T-helper 2 cell treated with Interferon-gamma antibody and Interleukin-4, amounts not matched to agents 5 μg/mL and 100 μg/mL, for 36 hours (primary cell): ENCODE data around the gene COL25A1.
"Not testable (repeated sequence)": the region's sequence is repeated elsewhere in the genome, so short reads cannot be mapped to it uniquely, and the experiment has no call there.

ENCODE experiments used
- DNase-seq: peaks from one replicate; pipeline ENCODE4 v3.0.0; 2021; ENCODE audit warnings: low spot score
- H3K27ac Mint-ChIP-seq: one replicate; pipeline ENCODE4 v1.8.0; 2021; ENCODE audit warnings: mild to moderate bottlenecking, mixed read lengths
- H3K27me3 Mint-ChIP-seq: one replicate; pipeline ENCODE4 v1.8.0; 2021; ENCODE audit warnings: low read depth, mixed read lengths
- H3K36me3 Mint-ChIP-seq: one replicate; pipeline ENCODE4 v1.8.0; 2021; ENCODE audit warnings: low read depth, mixed read lengths
- H3K4me1 Mint-ChIP-seq: one replicate; pipeline ENCODE4 v1.8.0; 2021; ENCODE audit warnings: low read depth, mixed read lengths
- H3K4me3 Mint-ChIP-seq: one replicate; pipeline ENCODE4 v1.8.0; 2022; ENCODE audit warnings: mild to moderate bottlenecking, moderate library complexity, mixed read lengths
- H3K9me3 Mint-ChIP-seq: one replicate; pipeline ENCODE4 v1.8.0; 2021; ENCODE audit warnings: mixed read lengths

The COL25A1 gene

DNA sequence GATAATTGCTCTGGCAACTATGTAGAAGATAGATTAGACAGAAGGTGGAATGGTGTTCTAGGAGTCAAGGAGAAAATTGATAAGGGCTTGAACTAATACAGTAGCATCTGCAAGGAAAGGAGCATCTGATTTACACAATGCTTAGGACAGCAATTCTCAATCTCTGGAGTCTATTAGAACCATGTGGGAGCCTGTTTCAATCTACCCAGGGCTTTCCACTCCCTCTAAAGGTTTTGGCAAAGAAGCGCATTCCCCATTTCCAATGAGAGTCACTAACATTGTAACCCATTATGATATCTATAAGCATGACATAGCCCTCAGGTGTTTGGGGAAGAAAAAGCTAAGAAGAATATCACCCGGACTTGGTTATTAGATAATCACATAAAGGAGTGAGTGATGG is 168.2 kb downstream of the COL25A1 start:
- Mint-ChIP-seq H3K27ac (no peak overlapping the region), H3K9me3 (no peaks in the 10 kb centered on the region), H3K4me3 (no peak overlapping the region), H3K4me1 (no peaks in the 10 kb centered on the region), H3K36me3 (no peaks in the 10 kb centered on the region), H3K27me3 (peaks cover 15% of the 10 kb centered on the region)
- DNase-seq, result no peak

DNA sequence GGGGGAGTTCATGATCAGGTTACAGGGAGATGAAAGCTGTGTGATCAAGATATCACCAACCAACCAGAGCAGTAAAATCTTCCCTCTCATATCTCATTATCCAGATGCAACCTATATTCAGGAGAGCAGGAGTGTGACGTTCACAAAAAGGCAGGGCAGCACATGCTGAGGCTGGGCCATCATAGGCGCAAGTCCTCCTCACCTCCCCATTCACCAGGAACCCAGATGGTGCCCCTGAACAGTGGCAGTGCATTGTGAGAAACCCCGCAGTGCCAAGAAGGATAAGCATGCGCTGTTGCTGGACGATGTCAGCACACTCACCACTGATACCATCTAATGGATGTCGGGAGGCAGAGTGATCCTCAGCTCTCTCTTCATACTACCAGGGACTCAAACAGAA is 170.9 kb downstream of the COL25A1 start:
- Mint-ChIP-seq H3K4me1 (no peaks in the 10 kb centered on the region), H3K9me3 (no peaks in the 10 kb centered on the region), H3K36me3 (no peaks in the 10 kb centered on the region), H3K4me3 (no peak overlapping the region), H3K27ac (no peak overlapping the region), H3K27me3 (peaks cover 15% of the 10 kb centered on the region)
- DNase-seq, result no peak

DNA sequence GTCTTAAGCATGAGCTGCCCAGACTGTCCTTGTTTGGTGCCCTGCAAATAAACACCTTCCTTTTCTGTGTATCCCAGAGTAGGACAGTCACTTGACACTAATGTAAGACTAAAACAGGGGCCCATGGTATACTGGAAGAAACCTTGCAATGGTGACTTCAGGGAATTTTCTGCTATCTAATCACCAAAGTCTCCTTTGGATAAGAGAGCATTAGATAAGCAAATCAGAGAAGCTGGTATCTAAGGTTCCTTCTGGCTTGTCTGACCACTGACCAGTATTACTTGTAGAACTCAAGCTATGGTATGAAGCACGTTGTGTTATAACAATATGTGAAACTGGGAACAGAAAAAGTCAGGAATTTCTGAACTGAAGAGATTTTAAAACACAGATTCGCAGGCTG is 173.9 kb downstream of the COL25A1 start:
- Mint-ChIP-seq H3K4me3 (no peak overlapping the region), H3K4me1 (no peaks in the 10 kb centered on the region), H3K27ac (no peak overlapping the region), H3K36me3 (no peaks in the 10 kb centered on the region), H3K9me3 (no peaks in the 10 kb centered on the region), H3K27me3 (peaks cover 19% of the 10 kb centered on the region)
- DNase-seq, result no peak

DNA sequence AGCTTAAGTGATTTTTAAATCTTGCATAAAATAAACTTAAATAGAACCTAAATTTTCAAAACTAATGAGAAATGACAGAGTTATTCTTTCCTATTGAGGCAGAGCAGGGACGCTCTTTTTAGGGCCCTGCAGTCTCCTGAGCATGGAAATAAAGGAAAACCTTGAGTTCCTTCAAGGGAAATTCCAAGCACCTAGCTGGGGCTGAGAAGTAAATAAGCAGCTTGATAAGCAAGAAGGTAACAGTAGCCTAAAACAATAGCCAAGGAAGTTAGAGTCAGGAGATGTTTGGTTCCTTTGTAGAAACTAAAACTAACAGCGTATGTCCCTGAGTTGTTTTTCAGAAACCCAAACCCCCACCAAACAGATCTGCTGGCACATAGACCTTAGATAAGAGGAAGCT is 174.6 kb downstream of the COL25A1 start:
- peaks cover 19% of the 10 kb centered on the region for H3K27me3 Mint-ChIP-seq
- H3K4me3 Mint-ChIP-seq, result no peak overlapping the region
- no peaks in the 10 kb centered on the region for H3K36me3 Mint-ChIP-seq
- H3K4me1 Mint-ChIP-seq, result no peaks in the 10 kb centered on the region
- no peaks in the 10 kb centered on the region for H3K9me3 Mint-ChIP-seq
- DNase-seq, result no peak
- no peak overlapping the region for H3K27ac Mint-ChIP-seq

DNA sequence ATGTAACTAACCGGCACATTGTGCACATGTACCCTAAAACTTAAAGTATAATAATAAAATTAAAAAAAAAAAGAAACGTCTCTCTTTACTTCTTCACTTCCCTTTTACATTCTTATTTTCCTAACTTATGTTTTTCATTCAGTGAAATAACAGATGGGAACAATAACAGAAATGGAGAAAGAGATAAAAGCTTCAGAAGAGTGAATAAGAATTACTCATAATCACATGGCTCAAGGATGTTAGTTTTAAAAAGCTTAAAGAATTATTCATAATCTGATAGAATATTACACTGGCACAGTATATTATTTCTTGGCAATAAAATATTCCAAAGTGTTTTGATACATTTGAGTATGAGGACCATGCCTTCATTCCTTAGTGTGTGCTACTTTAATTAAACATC is 175.6 kb downstream of the COL25A1 start:
- DNase-seq, result no peak
- no peaks in the 10 kb centered on the region for H3K36me3 Mint-ChIP-seq
- H3K9me3 Mint-ChIP-seq, result no peaks in the 10 kb centered on the region
- no peak overlapping the region for H3K27ac Mint-ChIP-seq
- H3K27me3 Mint-ChIP-seq, result peaks cover 25% of the 10 kb centered on the region
- H3K4me1 Mint-ChIP-seq, result no peaks in the 10 kb centered on the region
- H3K4me3 Mint-ChIP-seq, result no peak overlapping the region

DNA sequence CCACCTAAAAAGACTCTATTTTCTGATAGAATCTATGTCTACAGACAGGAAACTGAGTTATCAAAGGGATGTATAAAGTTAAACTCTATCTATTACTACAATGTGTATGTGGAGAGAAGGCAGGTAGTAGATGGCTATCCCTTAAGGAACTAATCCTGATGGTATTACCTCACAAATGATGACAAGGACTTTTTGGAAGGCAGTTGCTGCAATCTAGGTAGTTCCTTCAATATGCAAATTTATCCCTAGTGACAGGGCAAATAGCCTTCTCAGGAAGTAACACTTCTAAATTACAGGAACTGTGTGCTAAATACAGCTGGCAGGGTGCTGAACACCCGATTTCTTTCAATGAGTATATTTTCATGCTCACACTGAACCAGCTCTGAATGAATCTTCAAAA is 177.4 kb downstream of the COL25A1 start:
- H3K4me1 Mint-ChIP-seq, result no peaks in the 10 kb centered on the region
- H3K27me3 Mint-ChIP-seq, result peaks cover 34% of the 10 kb centered on the region
- no peaks in the 10 kb centered on the region for H3K36me3 Mint-ChIP-seq
- no peak overlapping the region for H3K4me3 Mint-ChIP-seq
- DNase-seq, result no peak
- H3K9me3 Mint-ChIP-seq, result no peaks in the 10 kb centered on the region
- H3K27ac Mint-ChIP-seq, result no peak overlapping the region

DNA sequence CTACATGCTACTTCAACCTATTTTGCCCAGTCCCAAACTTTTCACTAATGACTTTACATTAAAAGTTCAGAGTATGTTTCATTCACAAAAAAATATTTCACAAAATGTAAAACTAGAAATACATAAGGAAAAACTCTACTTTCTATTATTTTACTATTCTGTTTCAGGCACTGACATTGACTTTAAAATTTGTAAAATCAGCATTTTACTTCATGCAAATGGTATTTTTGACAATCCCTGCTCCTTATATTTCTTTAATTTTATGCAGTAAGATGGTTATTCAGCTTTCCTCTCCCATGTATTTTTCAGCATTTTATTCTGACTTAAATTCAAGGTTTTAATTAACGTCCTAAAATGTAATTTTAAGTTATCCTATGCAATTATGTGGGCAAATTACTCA is 178.5 kb downstream of the COL25A1 start:
- no peaks in the 10 kb centered on the region for H3K4me1 Mint-ChIP-seq
- H3K27ac Mint-ChIP-seq, result no peak overlapping the region
- no peaks in the 10 kb centered on the region for H3K36me3 Mint-ChIP-seq
- no peaks in the 10 kb centered on the region for H3K9me3 Mint-ChIP-seq
- peaks cover 41% of the 10 kb centered on the region for H3K27me3 Mint-ChIP-seq
- H3K4me3 Mint-ChIP-seq, result no peak overlapping the region
- DNase-seq, result no peak

DNA sequence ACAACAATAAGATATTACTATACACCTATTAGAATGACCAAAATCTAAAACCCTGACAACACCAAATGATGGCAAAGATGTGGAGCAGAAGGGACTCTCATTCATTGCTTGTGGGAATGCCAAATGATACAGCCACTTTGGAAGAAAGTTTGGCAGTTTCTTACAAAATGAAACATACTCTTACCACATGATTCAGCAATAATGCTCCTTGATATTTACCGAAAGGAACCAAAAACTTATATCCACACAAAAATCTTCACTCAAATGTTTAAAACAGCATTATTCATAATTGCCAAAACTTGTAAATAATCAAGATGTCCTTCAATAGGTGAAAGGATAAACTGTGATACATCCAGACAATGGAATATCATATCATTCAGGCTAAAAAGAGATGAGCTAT is 180.9 kb downstream of the COL25A1 start:
- Mint-ChIP-seq H3K4me3 (no peak overlapping the region), H3K4me1 (no peaks in the 10 kb centered on the region), H3K9me3 (no peaks in the 10 kb centered on the region), H3K36me3 (no peaks in the 10 kb centered on the region), H3K27me3 (peaks cover 48% of the 10 kb centered on the region), H3K27ac (no peak overlapping the region)
- no peak for DNase-seq

DNA sequence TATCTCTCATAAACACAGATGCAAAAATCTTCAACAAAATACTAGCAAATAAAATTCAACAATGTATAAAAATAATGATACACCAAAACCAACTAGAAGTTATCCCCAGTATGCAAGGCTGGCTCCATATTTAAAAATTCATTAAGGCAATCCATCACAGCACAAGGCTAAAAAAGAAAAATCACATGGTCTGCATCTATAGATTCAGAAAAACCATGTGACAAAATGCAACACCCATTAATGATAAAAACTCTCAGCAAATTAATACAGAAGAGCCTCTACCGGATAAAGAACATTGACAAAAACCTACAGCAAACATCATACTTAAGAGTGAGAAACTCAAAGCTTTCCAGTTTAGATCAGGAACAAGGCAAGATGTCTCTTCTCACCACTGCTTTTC is 182.6 kb downstream of the COL25A1 start:
- Mint-ChIP-seq H3K27me3 (peaks cover 45% of the 10 kb centered on the region), H3K27ac (no peak overlapping the region), H3K4me3 (no peak overlapping the region), H3K4me1 (no peaks in the 10 kb centered on the region), H3K36me3 (no peaks in the 10 kb centered on the region), H3K9me3 (no peaks in the 10 kb centered on the region)
- no peak for DNase-seq

DNA sequence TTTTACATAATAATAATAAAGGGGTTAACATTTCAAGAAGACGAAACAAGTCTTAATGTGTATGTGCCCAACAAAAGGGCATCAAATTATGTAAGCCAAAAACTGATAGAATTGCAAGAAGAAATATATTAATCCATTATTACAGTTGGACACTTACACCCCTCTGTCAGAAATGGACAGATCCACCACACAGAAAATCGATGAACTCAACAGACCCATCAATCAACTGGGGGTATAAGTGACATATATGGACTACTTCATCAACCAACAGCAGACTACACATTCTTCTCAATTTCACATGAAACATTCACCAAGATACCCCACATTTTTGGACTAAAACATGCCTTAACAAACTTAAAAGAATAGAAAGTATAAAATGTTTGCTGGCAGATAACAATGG is 183.8 kb downstream of the COL25A1 start:
- no peak for DNase-seq
- H3K4me3 Mint-ChIP-seq, result no peak overlapping the region

DNA sequence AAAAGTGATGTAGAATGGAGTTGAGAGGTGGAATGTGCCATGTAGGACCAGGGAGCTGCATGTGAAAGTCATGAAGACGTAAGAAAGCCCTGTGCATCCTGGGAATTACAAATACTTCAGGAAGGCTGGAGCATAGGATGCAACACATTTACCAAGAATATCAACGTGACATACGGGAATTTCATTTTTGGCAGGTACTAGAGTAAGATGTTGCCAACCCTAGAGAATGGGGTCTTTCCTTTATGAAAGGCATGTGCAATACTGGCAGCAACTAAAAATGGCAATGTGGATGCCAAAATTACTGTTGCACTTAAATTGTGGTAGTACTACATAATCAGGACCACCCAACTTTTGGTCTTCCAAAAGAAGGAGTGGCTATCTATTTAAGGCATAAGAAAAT is 188.0 kb downstream of the COL25A1 start:
- Mint-ChIP-seq H3K9me3 (no peaks in the 10 kb centered on the region), H3K27me3 (peaks cover 22% of the 10 kb centered on the region), H3K36me3 (no peaks in the 10 kb centered on the region), H3K4me3 (no peak overlapping the region), H3K4me1 (no peaks in the 10 kb centered on the region), H3K27ac (no peak overlapping the region)
- no peak for DNase-seq

More for the DNA sequence above, 183.8 kb downstream of the COL25A1 start:
- H3K27ac Mint-ChIP-seq, result no peak overlapping the region
- no peaks in the 10 kb centered on the region for H3K36me3 Mint-ChIP-seq
- H3K27me3 Mint-ChIP-seq, result peaks cover 44% of the 10 kb centered on the region
- no peaks in the 10 kb centered on the region for H3K4me1 Mint-ChIP-seq
- H3K9me3 Mint-ChIP-seq, result no peaks in the 10 kb centered on the region

DNA sequence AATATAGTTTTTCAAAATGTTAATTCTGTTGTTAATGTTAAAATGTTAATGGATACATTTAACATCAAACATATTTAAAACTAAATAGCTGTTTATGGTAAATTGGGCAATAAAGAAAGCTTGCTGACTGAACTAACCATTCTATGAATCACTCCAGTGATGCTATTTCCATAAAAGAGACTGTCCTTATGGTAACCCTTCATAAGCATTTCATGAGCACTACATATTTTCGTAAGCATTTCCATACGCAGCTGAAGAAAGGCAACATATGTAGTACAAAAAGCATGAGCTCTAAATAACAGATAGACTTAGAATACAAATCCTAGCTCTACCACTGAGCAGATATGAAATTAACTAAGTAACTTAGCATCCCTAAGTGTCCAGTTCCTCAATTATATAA is 188.9 kb downstream of the COL25A1 start:
- DNase-seq, result no peak
- Mint-ChIP-seq H3K27me3 (peaks cover 18% of the 10 kb centered on the region), H3K36me3 (no peaks in the 10 kb centered on the region), H3K9me3 (no peaks in the 10 kb centered on the region), H3K27ac (no peak overlapping the region), H3K4me3 (no peak overlapping the region), H3K4me1 (no peaks in the 10 kb centered on the region)

DNA sequence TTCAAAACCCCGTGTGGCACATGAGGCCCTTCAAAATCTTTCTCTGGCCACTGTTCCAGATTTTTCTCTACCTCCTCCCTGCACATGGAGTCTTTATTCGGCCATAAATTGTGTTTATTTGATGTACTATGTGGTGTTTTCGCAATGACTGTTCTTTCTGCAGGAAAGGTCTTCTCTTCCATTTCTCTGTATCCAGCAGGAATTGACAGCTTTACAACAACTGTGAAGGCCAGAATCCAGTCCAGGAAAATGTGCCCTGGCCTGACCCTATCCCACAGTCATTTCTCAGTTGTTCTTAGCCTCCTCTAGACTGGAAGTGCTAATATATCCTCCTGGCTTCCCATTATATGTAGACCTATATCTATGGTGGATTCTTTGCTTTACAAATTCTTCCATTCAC is 191.4 kb downstream of the COL25A1 start:
- no peak overlapping the region for H3K4me3 Mint-ChIP-seq

DNA sequence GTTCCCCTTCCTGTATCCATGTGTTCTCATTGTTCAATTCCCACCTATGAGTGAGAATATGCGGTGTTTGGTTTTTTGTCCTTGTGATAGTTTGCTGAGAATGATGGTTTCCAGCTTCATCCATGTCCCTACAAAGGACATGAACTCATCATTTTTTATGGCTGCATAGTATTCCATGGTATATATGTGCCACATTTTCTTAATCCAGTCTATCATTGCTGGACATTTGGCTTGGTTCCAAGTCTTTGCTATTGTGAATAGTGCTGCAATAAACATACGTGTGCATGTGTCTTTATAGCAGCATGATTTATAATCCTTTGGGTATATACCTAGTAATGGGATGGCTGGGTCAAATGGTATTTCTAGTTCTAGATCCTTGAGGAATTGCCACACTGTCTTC is 194.2 kb downstream of the COL25A1 start:
- not testable (repeated sequence) for H3K36me3 Mint-ChIP-seq, DNase-seq, H3K27ac Mint-ChIP-seq, H3K4me1 Mint-ChIP-seq, H3K4me3 Mint-ChIP-seq, H3K9me3 Mint-ChIP-seq
- H3K27me3 Mint-ChIP-seq, result peaks cover 14% of the 10 kb centered on the region

More for the DNA sequence above, 191.4 kb downstream of the COL25A1 start:
- DNase-seq, result no peak
- H3K4me1 Mint-ChIP-seq, result no peaks in the 10 kb centered on the region
- H3K27ac Mint-ChIP-seq, result no peak overlapping the region
- H3K9me3 Mint-ChIP-seq, result no peaks in the 10 kb centered on the region
- H3K27me3 Mint-ChIP-seq, result peaks cover 15% of the 10 kb centered on the region
- no peaks in the 10 kb centered on the region for H3K36me3 Mint-ChIP-seq

DNA sequence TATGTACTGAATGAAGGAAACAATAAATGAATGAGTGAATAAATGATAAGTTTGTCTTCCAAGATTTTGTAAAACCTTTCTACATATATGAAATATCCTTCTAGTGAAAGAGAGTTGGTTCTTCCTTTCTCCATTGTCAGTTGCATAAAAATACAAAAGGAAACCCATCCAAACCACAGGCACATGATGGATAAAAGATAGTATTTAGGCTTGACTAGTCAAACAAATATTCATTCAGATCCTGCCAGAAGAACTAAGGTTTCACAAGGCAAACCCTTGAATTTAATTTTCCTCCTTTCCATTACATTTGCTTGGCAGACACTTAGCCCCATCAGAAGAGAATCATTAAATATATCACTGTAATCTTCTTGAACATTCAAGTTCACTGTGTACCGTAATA is 208.4 kb downstream of the COL25A1 start:
- no peak for DNase-seq
- Mint-ChIP-seq H3K36me3 (no peaks in the 10 kb centered on the region), H3K27me3 (peaks cover 12% of the 10 kb centered on the region), H3K4me1 (peaks cover 2% of the 10 kb centered on the region), H3K9me3 (no peaks in the 10 kb centered on the region), H3K4me3 (no peak overlapping the region), H3K27ac (no peak overlapping the region)
